ENCODE results near the gene LAPTM4A. TPM values are rescaled to one million over a fixed set of nuclear protein-coding genes. Genes with fewer than 3 reads are reported as not detected.

LAPTM4A gene
- 24.6 and 27.3 TPM in 2 replicates for total RNA-seq (2014; rRNA removed; shearing (Covaris generic))

DNA sequence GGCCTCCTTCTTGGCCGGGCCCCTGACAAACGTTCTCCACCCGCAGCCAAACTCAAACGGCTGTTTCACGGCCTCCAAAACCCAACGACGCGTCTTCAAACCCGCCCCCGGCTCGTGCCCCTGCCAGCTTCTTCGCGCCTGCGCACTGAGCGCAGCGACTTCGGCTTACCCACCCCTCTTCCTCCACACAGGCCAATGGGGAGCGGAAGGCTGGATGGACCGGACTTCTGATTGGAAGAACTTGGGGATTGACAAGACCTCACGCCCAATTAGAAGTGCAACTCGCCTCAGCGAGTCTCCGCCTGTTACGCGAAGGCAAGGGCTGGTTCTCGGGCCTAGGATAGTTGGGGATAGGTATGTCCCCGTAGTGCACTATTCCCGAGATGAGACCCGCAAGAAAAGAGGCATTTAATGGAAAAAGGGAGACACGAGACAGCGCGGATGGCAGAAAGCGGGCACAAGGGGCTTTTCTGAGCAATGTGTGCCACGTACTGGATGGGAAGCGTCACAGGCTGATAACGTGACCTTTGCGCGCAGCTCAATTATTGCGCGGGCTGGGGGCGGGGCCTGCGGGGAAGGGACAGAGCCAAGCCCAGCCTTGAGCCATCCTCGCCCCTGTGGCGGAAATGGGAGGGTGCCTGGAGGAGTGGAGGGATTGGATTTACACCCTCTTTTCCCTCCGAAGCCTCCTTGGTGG, at the start of gene LAPTM4A:
Gene LAPTM4A, minus strand, starts transcription at position 97 of the 697 bp plus-strand sequence. CDS start 108 bp downstream, outside the sequence.

DNA sequence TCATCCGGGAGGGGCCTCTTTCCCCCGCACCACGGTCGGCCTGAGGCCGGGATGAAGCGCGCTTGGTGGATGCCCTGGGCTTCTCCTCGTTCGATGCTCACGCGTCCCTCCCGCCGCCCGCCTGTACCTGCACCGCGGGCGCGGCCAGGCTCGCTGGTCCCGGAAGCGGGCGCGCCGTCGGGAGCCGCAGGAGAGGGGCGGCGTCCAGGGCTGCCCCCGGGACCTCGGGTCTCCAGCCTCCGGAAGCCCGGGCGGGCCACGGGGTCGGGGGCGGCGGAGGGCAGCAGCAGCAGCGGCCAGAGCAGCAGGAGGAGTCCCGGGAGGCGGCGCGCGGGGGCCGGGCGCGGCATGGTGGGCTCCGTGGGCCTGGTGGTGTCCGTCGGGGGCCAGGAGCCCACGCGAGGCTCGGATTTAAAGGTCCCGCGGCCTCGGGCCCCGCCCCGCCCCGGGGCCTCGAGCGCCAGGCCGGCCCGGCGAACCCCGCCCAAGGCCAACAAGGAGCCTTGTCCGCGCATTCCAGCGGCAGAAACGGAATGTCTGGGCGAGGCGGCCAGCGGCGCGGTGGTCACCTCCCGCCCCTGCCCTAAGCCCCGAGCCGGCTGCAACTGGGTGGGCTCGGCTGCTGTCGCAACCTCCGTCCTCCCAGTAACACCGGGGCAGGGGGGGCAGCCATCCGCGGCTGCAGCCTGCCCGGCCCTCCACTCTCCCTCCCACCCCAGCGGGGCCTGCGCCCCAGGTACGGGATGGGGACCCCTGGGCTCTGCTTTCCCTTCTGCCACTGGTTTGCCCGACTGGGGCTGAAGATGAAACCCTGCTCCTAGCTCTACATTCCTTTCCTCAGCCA, 38.9 kb downstream of the LAPTM4A start, which contains the start of gene MATN3:
Gene MATN3, minus strand, starts transcription at position 387 of the 844 bp plus-strand sequence. Its CDS starts 37 bp downstream, at position 350.

GRCh38 chr2:19989667-19990415, 61.6 kb downstream of the LAPTM4A start, which contains the start of gene WDR35:
WDR35 (minus strand) TSS chr2:19990105; CDS start chr2:19990015, 90 bp downstream.

Other genes starting within 250 kb of the LAPTM4A start
- gene TTC32, start 149.6 kb downstream of the LAPTM4A start, total RNA-seq (2014; rRNA removed; shearing (Covaris generic)), result 9.3 and 11.8 TPM in 2 replicates
- 17.1 and 18.4 TPM in 2 replicates for gene WDR35, start 61.5 kb downstream of the LAPTM4A start, total RNA-seq (2014; rRNA removed; shearing (Covaris generic))
- 0.15 and 0.66 TPM in 2 replicates for gene MATN3, start 39.0 kb downstream of the LAPTM4A start, total RNA-seq (2014; rRNA removed; shearing (Covaris generic))
- gene SDC1, start 173.5 kb upstream of the LAPTM4A start, total RNA-seq (2014; rRNA removed; shearing (Covaris generic)), result 31.4 and 35.3 TPM in 2 replicates